Astrocyte of the spinal cord (primary cell): ENCODE measurements around the gene CHADL.

Experiments used
- DNase-seq: peaks from one replicate; pipeline ENCODE4 v3.0.0; 2011; ENCODE audit warnings: low read depth, low spot score
- H3K4me3 ChIP-seq: 2 replicates; pipeline ENCODE4 v1.5.1; 2011; ENCODE audit warnings: low read depth, mild to moderate bottlenecking, low read length, moderate library complexity
- in situ Hi-C: cut with HindIII; loops from 2 replicates; pipeline ENCODE4 v1.10.0; 2017; ENCODE audit warnings: low sequenced_read_pairs
- TF ChIP-seq, protein P1 (sequence below): IDR thresholded peaks from 2 replicates; pipeline ENCODE4 v1.5.1; 2012; ENCODE audit warnings: low read depth, mild to moderate bottlenecking, low read length, inconsistent platforms

CHADL gene

GRCh38 chr22:41223535-41223934, 17.2 kb downstream of the CHADL start:
- TF ChIP-seq, protein P1, sequence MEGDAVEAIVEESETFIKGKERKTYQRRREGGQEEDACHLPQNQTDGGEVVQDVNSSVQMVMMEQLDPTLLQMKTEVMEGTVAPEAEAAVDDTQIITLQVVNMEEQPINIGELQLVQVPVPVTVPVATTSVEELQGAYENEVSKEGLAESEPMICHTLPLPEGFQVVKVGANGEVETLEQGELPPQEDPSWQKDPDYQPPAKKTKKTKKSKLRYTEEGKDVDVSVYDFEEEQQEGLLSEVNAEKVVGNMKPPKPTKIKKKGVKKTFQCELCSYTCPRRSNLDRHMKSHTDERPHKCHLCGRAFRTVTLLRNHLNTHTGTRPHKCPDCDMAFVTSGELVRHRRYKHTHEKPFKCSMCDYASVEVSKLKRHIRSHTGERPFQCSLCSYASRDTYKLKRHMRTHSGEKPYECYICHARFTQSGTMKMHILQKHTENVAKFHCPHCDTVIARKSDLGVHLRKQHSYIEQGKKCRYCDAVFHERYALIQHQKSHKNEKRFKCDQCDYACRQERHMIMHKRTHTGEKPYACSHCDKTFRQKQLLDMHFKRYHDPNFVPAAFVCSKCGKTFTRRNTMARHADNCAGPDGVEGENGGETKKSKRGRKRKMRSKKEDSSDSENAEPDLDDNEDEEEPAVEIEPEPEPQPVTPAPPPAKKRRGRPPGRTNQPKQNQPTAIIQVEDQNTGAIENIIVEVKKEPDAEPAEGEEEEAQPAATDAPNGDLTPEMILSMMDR: no peak
- DNase-seq: no peak
- H3K4me3 ChIP-seq: no peak overlapping the region
- in situ Hi-C loops: no loop called here

GRCh38 chr22:41222846-41223507, 17.8 kb downstream of the CHADL start:
- H3K4me3 ChIP-seq: no peak overlapping the region
- TF ChIP-seq, protein P1: no peak
- in situ Hi-C loops: no loop called here
- no peak for DNase-seq

DNA sequence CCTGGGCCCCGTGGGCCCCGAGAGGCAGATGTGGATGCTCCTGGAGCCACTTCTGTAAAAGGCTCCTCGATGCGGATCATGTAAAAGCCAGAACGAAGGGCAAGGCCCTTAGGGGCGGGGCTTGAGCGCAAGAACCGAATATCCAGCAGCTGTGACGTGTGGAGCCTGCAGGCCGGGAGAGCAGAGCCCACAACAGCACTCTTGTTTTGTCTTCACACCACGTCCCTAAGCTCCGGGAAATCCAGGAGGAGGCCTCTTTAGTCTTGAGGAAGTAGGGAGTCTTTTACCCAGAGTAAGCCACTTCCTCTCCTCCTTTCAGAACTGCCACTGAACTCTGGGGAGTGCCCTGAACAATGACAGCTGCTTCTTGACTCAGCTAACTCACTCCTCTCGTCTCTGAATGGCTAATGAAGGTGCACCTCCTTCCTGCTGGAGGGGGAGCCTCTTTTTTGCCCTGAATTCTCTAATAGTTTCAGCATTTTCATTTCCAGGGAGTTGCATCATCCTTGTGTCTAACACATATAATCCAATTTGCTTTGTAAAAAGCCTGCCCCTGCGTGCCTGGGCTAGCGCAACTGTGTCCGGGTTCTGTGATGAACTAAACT, 23.1 kb downstream of the CHADL start:
- DNase-seq: peak; percentile 79
- H3K4me3 ChIP-seq: no peak overlapping the region
- TF ChIP-seq, protein P1: no peak
- in situ Hi-C loops: no loop called here

GRCh38 chr22:41216984-41217383, 23.7 kb downstream of the CHADL start:
- in situ Hi-C loops: no loop called here
- TF ChIP-seq, protein P1: no peak
- no peak for DNase-seq
- no peak overlapping the region for H3K4me3 ChIP-seq

DNA sequence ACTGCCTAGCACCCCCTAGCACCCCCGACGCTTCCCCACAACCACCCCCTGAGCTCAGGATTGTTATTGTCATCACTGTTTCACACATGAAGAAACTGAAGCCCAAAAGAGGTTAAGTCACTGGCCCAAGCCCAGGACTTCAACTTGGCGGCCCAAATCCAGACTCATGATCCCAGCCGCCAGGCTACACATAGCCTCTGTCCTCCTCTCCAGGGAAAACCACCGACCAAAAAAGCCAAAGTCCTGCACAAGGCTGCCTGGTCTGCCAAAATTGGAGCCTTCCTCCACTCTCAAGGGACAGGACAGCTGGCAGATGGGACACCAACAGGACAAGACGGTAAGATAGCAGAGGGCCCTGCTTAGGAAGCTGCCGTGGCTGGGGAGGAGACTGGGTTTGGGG, 24.8 kb downstream of the CHADL start:
- no peak for DNase-seq
- TF ChIP-seq, protein P1: no peak
- in situ Hi-C loops: no loop called here
- H3K4me3 ChIP-seq: no peak overlapping the region

DNA sequence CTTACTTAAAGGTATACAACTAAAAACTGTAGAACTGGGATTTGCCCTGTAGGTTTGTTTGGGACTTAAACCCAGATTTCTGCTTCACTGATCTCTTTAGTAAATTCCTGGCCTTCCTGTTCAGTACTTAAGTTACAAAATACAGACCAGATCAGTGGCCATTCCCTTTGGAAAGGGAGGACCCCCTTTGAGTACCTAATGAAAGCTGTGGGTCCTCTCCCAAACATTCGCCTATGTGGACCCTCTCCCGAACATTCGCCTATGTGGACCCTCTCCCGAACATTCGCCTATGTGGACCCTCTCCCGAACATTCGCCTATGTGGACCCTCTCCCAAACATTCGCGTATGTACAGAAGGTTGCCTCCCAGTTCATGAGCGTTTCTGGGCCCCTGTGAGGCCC, 25.3 kb downstream of the CHADL start:
- H3K4me3 ChIP-seq: no peak overlapping the region
- in situ Hi-C loops: no loop called here
- TF ChIP-seq, protein P1: no peak
- no peak for DNase-seq
